H1 (cell line): ENCODE results near the gene SPEN. TPM values are rescaled to one million over a fixed set of nuclear protein-coding genes. Genes with fewer than 3 reads are reported as not detected.

Source experiments
- CTCF ChIA-PET: fragments of 300-600 bp; sonication (Branson Sonifier 250); formaldehyde crosslinking; loops from one replicate; lab custom pipeline; 2021; ENCODE audit not compliant: partially characterized antibody; lab: Charles Lee
- POLR2A ChIA-PET: fragments of 300-600 bp; sonication (Branson Sonifier 250); formaldehyde crosslinking; loops from one replicate; lab custom pipeline; 2021; ENCODE audit warnings: inconsistent platforms; ENCODE audit not compliant: partially characterized antibody; lab: Charles Lee
- DNase-seq, 2 experiments: peaks; one replicate each; pipeline versions ENCODE4 v3.0.0 to v3.0.0-alpha.2; 2010 to 2022; ENCODE audit warnings: low spot score in 2 of 2, low read depth in 1 of 2, mixed read lengths in 1 of 2
- FAIRE-seq: peaks from 2 replicates; lab custom pipeline; 2011; peaks lifted over from hg19 to GRCh38; lab: Jason Lieb, UNC
- H2AFZ ChIP-seq: 2 replicates; pipeline ENCODE4 v1.8.1; 2012; ENCODE audit warnings: low read length, inconsistent platforms
- H2AK5ac ChIP-seq: 2 replicates; pipeline ENCODE4 v1.6.1; 2013; ENCODE audit warnings: low read depth, low read length
- H2BK120ac ChIP-seq: replicated peaks from 2 replicates; pipeline ENCODE3; 2013; ENCODE audit warnings: low read depth, low read length, inconsistent platforms
- H2BK12ac ChIP-seq: 2 replicates; pipeline ENCODE4 v1.6.1; 2013; ENCODE audit warnings: low read depth, low read length
- H2BK15ac ChIP-seq: 2 replicates; pipeline ENCODE4 v1.6.1; 2013; ENCODE audit warnings: low read length
- H2BK20ac ChIP-seq: 2 replicates; pipeline ENCODE4 v1.6.1; 2013; ENCODE audit warnings: low read length
- H2BK5ac ChIP-seq: 2 replicates; pipeline ENCODE4 v1.6.1; 2013; ENCODE audit warnings: low read depth, low read length
- H3K14ac ChIP-seq: 2 replicates; pipeline ENCODE4 v1.6.1; 2013; ENCODE audit warnings: inconsistent platforms; ENCODE audit not compliant: insufficient read length
- H3K18ac ChIP-seq: 2 replicates; pipeline ENCODE4 v1.6.1; 2013; ENCODE audit warnings: low read length; ENCODE audit errors: extremely low read depth
- H3K23ac ChIP-seq: 2 replicates; pipeline ENCODE4 v1.6.1; 2013; ENCODE audit warnings: inconsistent platforms; ENCODE audit not compliant: insufficient read length
- H3K23me2 ChIP-seq: 2 replicates; pipeline ENCODE4 v1.6.1; 2013; ENCODE audit warnings: low read depth, low read length
- H3K27ac ChIP-seq: 2 replicates; pipeline ENCODE4 v1.6.1; 2011; ENCODE audit warnings: low read depth, low read length, inconsistent platforms
- H3K27me3 ChIP-seq, 4 experiments: replicated peaks in 1 of 4; 1 replicate in 1 of 4; 2 replicates in 3 of 4; pipeline versions ENCODE4 v1.6.1 to v1.8.1; 2011 to 2013; ENCODE audit warnings: low read length in 3 of 4, mild to moderate bottlenecking in 3 of 4, inconsistent platforms in 2 of 4, mixed read lengths in 2 of 4, moderate library complexity in 1 of 4; ENCODE audit not compliant: control insufficient read depth in 3 of 4, insufficient read depth in 3 of 4; ENCODE audit errors: extremely low read depth in 1 of 4
- H3K36me3 ChIP-seq, 4 experiments: 2 replicates each; pipeline versions ENCODE4 v1.6.1 to v1.8.1; 2011 to 2013; ENCODE audit warnings: mild to moderate bottlenecking in 4 of 4, low read length in 3 of 4, moderate library complexity in 2 of 4, control low read depth in 1 of 4, inconsistent platforms in 1 of 4; ENCODE audit not compliant: insufficient read depth in 4 of 4, control insufficient read depth in 2 of 4
- H3K4ac ChIP-seq: replicated peaks from 2 replicates; pipeline ENCODE3; 2013; ENCODE audit warnings: low read length, low read depth, mixed read lengths, inconsistent platforms; ENCODE audit not compliant: insufficient read length
- H3K4me1 ChIP-seq, 4 experiments: replicated peaks in 1 of 4; 1 replicate in 1 of 4; 2 replicates in 3 of 4; pipeline versions ENCODE4 v1.6.1 to v1.8.1; 2011 to 2013; ENCODE audit warnings: low read length in 3 of 4, inconsistent platforms in 2 of 4, mixed read lengths in 1 of 4; ENCODE audit not compliant: insufficient read depth in 4 of 4, control insufficient read depth in 3 of 4
- H3K4me2 ChIP-seq, 2 experiments: 2 replicates each; pipeline versions ENCODE4 v1.6.1 to v1.8.1; 2011 to 2013; ENCODE audit warnings: low read depth in 2 of 2, low read length in 2 of 2, control low read depth in 1 of 2, inconsistent platforms in 1 of 2, mild to moderate bottlenecking in 1 of 2; ENCODE audit not compliant: insufficient read depth in 1 of 2
- H3K4me3 ChIP-seq, 4 experiments: fragments of 200-600, 300-600 bp in 1 of 4; sonication (generic), shearing (Covaris generic), sonication (Bioruptor Twin) in 1 of 4; 2 replicates each; pipeline versions ENCODE4 v1.5.1 to v1.8.1; 2011 to 2016; ENCODE audit warnings: low read length in 4 of 4, low read depth in 3 of 4, control low read depth in 2 of 4, inconsistent platforms in 2 of 4, mild to moderate bottlenecking in 2 of 4, mixed read lengths in 1 of 4, moderate library complexity in 1 of 4; ENCODE audit not compliant: insufficient read depth in 2 of 4; ENCODE audit errors: extremely low read depth in 1 of 4
- H3K56ac ChIP-seq: replicated peaks from 2 replicates; pipeline ENCODE3; 2013; ENCODE audit warnings: low read depth, mild to moderate bottlenecking, mixed read lengths, low read length, inconsistent platforms; ENCODE audit not compliant: insufficient read length
- H3K79me1 ChIP-seq: 2 replicates; pipeline ENCODE4 v1.6.1; 2013; ENCODE audit warnings: low read depth, low read length, control low read depth
- H3K79me2 ChIP-seq, 2 experiments: 2 replicates each; pipeline versions ENCODE4 v1.6.1 to v1.8.1; 2012 to 2013; ENCODE audit warnings: low read length in 2 of 2, mild to moderate bottlenecking in 2 of 2, inconsistent platforms in 1 of 2; ENCODE audit not compliant: insufficient read depth in 2 of 2, control insufficient read depth in 1 of 2
- H3K9ac ChIP-seq, 4 experiments: replicated peaks in 1 of 4; 1 replicate in 1 of 4; 2 replicates in 3 of 4; pipeline versions ENCODE4 v1.6.1 to v1.8.1; 2011 to 2013; ENCODE audit warnings: low read depth in 3 of 4, low read length in 3 of 4, control low read depth in 2 of 4, mild to moderate bottlenecking in 2 of 4, moderate library complexity in 2 of 4, inconsistent platforms in 1 of 4; ENCODE audit errors: extremely low read depth in 1 of 4
- H3K9me3 ChIP-seq, 2 experiments: 2 replicates each; pipeline versions ENCODE4 v1.6.1 to v1.8.1; 2012 to 2013; ENCODE audit warnings: mild to moderate bottlenecking in 2 of 2, moderate library complexity in 2 of 2, control low read depth in 1 of 2, inconsistent platforms in 1 of 2, low read depth in 1 of 2, low read length in 1 of 2, mixed read lengths in 1 of 2; ENCODE audit not compliant: insufficient read depth in 2 of 2
- H4K20me1 ChIP-seq, 2 experiments: replicated peaks in 1 of 2; 2 replicates each; pipeline versions ENCODE3 to v1.8.1; 2011 to 2013; ENCODE audit warnings: inconsistent platforms in 2 of 2, low read length in 2 of 2, mild to moderate bottlenecking in 1 of 2; ENCODE audit not compliant: insufficient read depth in 2 of 2, control insufficient read depth in 1 of 2
- H4K5ac ChIP-seq: 2 replicates; pipeline ENCODE4 v1.6.1; 2013; ENCODE audit warnings: low read length, low read depth, mixed read lengths, inconsistent platforms; ENCODE audit not compliant: insufficient read length
- H4K8ac ChIP-seq: 2 replicates; pipeline ENCODE4 v1.8.0; 2013; ENCODE audit warnings: mild to moderate bottlenecking, moderate library complexity, low read length, inconsistent platforms; ENCODE audit not compliant: insufficient read depth; ENCODE audit errors: extremely low read depth
- H4K91ac ChIP-seq: replicated peaks from 2 replicates; pipeline ENCODE3; 2013; ENCODE audit warnings: low read length, mixed read lengths, inconsistent platforms; ENCODE audit not compliant: insufficient read length
- GTF2F1 ChIP-seq: IDR thresholded peaks from 2 replicates; pipeline ENCODE4 v1.6.1; 2012; ENCODE audit warnings: low read depth, low read length, improper control_type of control experiment, borderline replicate concordance
- TEAD4 ChIP-seq: IDR thresholded peaks from 2 replicates; pipeline ENCODE4 v1.6.1; 2012; ENCODE audit warnings: low read depth, low read length, inconsistent platforms, mixed read lengths
- YY1 ChIP-seq: IDR thresholded peaks from 2 replicates; pipeline ENCODE4 v1.6.1; 2011; ENCODE audit warnings: low read depth, mild to moderate bottlenecking, low read length
- WGBS, 2 experiments: shearing (Covaris generic) in 1 of 2; methylation state at CpG; one replicate each; pipeline versions ENCODE4 v1.1.6 to v1.1.7; 2013 to 2015; ENCODE audit warnings: low lambda C conversion rate in 2 of 2, mixed read lengths in 2 of 2, inconsistent platforms in 1 of 2, low coverage in 1 of 2, missing lambda C conversion rate in 1 of 2; ENCODE audit not compliant: insufficient replicate concordance in 2 of 2, insufficient coverage in 1 of 2, insufficient read length in 1 of 2; ENCODE audit errors: extremely low coverage in 1 of 2, missing lambda C conversion rate in 1 of 2; 5-methylcytosine and 5-hydroxymethylcytosine counted together
- polyA plus RNA-seq, 7 experiments: library from polyadenylated mRNA; depleted of rRNA in 3 of 7; stranded (reverse) in 5 of 7; unstranded in 2 of 7; fragments of >200 nt in 5 of 7; fragments of 200-250 nt in 2 of 7; gene quantifications; 1 replicate in 5 of 7; 2 replicates in 1 of 7; 4 replicates in 1 of 7; pipeline versions ENCODE4 v1.2.1 to v1.2.3, GENCODE V29; 2011 to 2013; ENCODE audit warnings: missing spikeins in 2 of 7, mixed read lengths in 2 of 7
- total RNA-seq: library from RNA; stranded (reverse); fragmentation: NEBNext Ultra II Directional; extraction: Animal tissue kit (Norgen Biotek cat#: 25700); gene quantifications from 2 replicates; pipeline ENCODE4 v1.2.1, GENCODE V29; 2021

The SPEN gene
- total and polyA plus RNA-seq, 2 of the 8 experiments (the other 6 are each of a cell fraction or from before 2014, with no cell fraction given): 12.5 to 52.1 TPM

- 85% methylated on average over 4 of the region's 4 CpGs; no CpG with 5 or more reads in 1 of the 2 experiments for WGBS, 2 experiments
- Histone ChIP-seq H3K23ac (no peak overlapping the region), H2BK12ac (no peak overlapping the region), H2AK5ac (no peak overlapping the region)
- TF ChIP-seq TEAD4: no peak
- TF ChIP-seq YY1: no peak
- TF ChIP-seq GTF2F1: no peak
- TF ChIP-seq, all 59 proteins: peak for 0
- Histone ChIP-seq H3K9me3 (no peaks in the 10 kb centered on the region), H3K9ac (no peak overlapping the region), H3K14ac (no peak overlapping the region), H4K91ac (no peak overlapping the region), H2BK120ac (no peak overlapping the region), H3K23me2 (no peaks in the 10 kb centered on the region), H3K27ac (no peak overlapping the region), H3K4me3 (no peak overlapping the region), H3K36me3 (peaks cover 0 to 27% (median 5%) of the 10 kb centered on the region in 4 experiments; a peak in 4 of 8 replicates), H3K18ac (no peak overlapping the region), H3K27me3 (no peaks in the 10 kb centered on the region), H3K4ac (no peak overlapping the region), H4K20me1 (peaks cover 0 to 2% of the 10 kb centered on the region in 2 experiments), H2AFZ (no peak overlapping the region), H2BK5ac (no peak overlapping the region), H3K4me2 (no peak overlapping the region), H3K4me1 (no peaks in the 10 kb centered on the region), H4K5ac (no peak overlapping the region), H3K79me1 (no peaks in the 10 kb centered on the region), H3K79me2 (peaks cover 0 to 49% of the 10 kb centered on the region in 2 experiments; a peak in 2 of 4 replicates), H3K56ac (no peak overlapping the region), H4K8ac (no peak overlapping the region), H2BK20ac (no peak overlapping the region), H2BK15ac (no peak overlapping the region)
- no peak for FAIRE-seq
- ChIA-PET CTCF (no interaction called here), POLR2A (no interaction called here)
- no peak for DNase-seq
Observed at GRCh38 chr1:15908597-15908996, 61.1 kb downstream of the SPEN start.
